PFSK-1 (cell line): ENCODE results near the gene PRKRIP1. TPM values are rescaled to one million over a fixed set of nuclear protein-coding genes. Genes with fewer than 3 reads are reported as not detected.
"Not testable (repeated sequence)": the region's sequence is repeated elsewhere in the genome, so short reads cannot be mapped to it uniquely, and the experiment has no call there.

Source experiments
- FOXP2 ChIP-seq: optimal IDR thresholded peaks from 2 replicates; pipeline ENCODE3; 2011; ENCODE audit warnings: borderline replicate concordance, control low read depth, inconsistent platforms; ENCODE audit not compliant: insufficient read depth; ENCODE audit errors: extremely low read length, extremely low read depth
- POLR2AphosphoS5 ChIP-seq: IDR thresholded peaks from 2 replicates; pipeline ENCODE4 v1.6.1; 2012; ENCODE audit warnings: low read depth, mild to moderate bottlenecking, control low read depth, low read length, moderate library complexity
- SIN3A ChIP-seq: IDR thresholded peaks from 2 replicates; pipeline ENCODE4 v1.6.1; 2012; ENCODE audit warnings: mild to moderate bottlenecking, low read length, moderate library complexity, borderline replicate concordance; ENCODE audit not compliant: insufficient read depth
- TAF1 ChIP-seq: IDR thresholded peaks from 2 replicates; pipeline ENCODE4 v1.6.1; 2012; ENCODE audit warnings: low read length, control low read depth, borderline replicate concordance; ENCODE audit not compliant: insufficient read depth
- polyA plus RNA-seq: library from polyadenylated mRNA; unstranded; fragments of >200 nt; gene quantifications from one replicate; pipeline ENCODE4 v1.2.1, GENCODE V29; 2012; ENCODE audit warnings: low read depth, missing spikeins; ENCODE audit not compliant: insufficient read length
- TF ChIP-seq, protein P1 (sequence below), 2 experiments: IDR thresholded peaks; 2 replicates each; pipeline versions ENCODE4 v1.6.1 to v1.8.0; 2011 to 2012; ENCODE audit warnings: low read depth in 2 of 2, low read length in 2 of 2, control low read depth in 1 of 2, inconsistent platforms in 1 of 2, mild to moderate bottlenecking in 1 of 2, moderate library complexity in 1 of 2; ENCODE audit not compliant: insufficient read depth in 1 of 2

PRKRIP1 gene, protein sequence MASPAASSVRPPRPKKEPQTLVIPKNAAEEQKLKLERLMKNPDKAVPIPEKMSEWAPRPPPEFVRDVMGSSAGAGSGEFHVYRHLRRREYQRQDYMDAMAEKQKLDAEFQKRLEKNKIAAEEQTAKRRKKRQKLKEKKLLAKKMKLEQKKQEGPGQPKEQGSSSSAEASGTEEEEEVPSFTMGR
- 33.8 TPM for polyA plus RNA-seq

DNA sequence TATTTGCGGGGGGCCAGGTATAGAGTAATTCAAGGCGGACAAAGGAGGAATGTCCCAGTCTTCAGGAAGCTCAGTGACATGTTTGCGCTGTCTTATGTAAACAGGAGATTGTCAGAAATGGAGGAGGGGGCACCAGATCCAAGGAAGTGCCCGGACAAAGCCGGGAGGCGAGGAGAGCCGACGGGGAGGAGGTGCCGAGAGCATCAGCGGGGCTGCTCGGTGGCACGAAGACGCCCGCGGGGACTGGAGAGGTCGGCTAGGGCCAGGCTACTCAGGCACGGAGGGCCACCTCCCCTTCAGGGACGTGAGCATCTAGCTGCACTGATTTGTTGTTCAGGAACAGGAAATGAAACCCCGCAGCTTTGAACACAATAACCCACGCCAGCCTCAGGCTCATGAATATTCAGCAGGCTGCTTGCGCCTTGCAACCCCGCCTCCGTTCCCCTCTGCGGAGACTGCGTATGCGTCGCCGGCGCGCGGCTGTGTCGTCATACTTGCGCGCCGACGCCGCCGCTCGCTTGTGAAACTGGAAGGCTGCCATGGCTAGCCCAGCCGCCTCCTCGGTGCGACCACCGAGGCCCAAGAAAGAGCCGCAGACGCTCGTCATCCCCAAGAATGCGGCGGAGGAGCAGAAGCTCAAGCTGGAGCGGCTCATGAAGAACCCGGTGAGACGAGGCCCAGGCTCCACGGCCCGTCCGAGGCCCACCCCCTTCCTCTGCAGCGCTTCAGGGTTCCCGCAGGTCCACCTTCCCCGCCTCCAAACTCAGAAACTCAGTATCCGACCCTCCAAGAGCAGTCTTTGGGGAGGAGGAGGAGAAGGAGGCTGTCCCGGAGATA is at the start of gene PRKRIP1:
PRKRIP1 (plus strand) TSS at position 491 of the 837 bp plus-strand sequence; CDS start at position 540, 49 bp downstream.
- TF ChIP-seq POLR2AphosphoS5 (peak; percentile 83), FOXP2 (peak; percentile 98), TAF1 (no peak), SIN3A (peak; percentile 81; the same call in 1 of the 2 replicates)
- TF ChIP-seq, protein P1, sequence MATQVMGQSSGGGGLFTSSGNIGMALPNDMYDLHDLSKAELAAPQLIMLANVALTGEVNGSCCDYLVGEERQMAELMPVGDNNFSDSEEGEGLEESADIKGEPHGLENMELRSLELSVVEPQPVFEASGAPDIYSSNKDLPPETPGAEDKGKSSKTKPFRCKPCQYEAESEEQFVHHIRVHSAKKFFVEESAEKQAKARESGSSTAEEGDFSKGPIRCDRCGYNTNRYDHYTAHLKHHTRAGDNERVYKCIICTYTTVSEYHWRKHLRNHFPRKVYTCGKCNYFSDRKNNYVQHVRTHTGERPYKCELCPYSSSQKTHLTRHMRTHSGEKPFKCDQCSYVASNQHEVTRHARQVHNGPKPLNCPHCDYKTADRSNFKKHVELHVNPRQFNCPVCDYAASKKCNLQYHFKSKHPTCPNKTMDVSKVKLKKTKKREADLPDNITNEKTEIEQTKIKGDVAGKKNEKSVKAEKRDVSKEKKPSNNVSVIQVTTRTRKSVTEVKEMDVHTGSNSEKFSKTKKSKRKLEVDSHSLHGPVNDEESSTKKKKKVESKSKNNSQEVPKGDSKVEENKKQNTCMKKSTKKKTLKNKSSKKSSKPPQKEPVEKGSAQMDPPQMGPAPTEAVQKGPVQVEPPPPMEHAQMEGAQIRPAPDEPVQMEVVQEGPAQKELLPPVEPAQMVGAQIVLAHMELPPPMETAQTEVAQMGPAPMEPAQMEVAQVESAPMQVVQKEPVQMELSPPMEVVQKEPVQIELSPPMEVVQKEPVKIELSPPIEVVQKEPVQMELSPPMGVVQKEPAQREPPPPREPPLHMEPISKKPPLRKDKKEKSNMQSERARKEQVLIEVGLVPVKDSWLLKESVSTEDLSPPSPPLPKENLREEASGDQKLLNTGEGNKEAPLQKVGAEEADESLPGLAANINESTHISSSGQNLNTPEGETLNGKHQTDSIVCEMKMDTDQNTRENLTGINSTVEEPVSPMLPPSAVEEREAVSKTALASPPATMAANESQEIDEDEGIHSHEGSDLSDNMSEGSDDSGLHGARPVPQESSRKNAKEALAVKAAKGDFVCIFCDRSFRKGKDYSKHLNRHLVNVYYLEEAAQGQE (IDR thresholded peaks at IDR 0.05; ENCODE audit: insufficient read depth in 1 of 2, low read depth in 2 of 2, low read length in 2 of 2): no peak

DNA sequence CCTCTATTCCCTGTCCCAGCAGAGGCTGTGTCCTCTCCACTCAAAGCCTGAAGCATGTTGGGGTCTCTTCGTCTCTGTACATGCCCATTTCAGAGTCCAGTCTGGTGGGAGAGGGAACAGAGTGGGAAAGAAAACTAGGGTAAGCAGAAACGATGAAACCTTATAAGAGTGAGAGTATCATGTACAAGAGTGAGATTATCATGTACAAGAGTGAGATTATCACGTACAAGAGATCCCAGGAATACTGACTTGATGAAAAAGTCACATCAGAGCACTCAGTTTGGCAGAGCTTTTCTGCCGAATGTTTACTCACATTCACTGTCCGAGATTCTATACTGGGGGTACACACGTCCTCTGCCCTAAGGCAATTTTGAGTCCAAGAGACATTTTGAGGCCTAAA is 39.8 kb upstream of the PRKRIP1 start, which contains the start of gene SPDYE6:
SPDYE6 (minus strand) TSS at position 101 of the 400 bp plus-strand sequence. CDS start 421 bp downstream, outside the sequence.
- TF ChIP-seq POLR2AphosphoS5, SIN3A: not testable (repeated sequence)
- TF ChIP-seq, protein P1 (IDR thresholded peaks at IDR 0.05; ENCODE audit: insufficient read depth in 1 of 2, low read depth in 2 of 2, low read length in 2 of 2): not testable (repeated sequence)

DNA sequence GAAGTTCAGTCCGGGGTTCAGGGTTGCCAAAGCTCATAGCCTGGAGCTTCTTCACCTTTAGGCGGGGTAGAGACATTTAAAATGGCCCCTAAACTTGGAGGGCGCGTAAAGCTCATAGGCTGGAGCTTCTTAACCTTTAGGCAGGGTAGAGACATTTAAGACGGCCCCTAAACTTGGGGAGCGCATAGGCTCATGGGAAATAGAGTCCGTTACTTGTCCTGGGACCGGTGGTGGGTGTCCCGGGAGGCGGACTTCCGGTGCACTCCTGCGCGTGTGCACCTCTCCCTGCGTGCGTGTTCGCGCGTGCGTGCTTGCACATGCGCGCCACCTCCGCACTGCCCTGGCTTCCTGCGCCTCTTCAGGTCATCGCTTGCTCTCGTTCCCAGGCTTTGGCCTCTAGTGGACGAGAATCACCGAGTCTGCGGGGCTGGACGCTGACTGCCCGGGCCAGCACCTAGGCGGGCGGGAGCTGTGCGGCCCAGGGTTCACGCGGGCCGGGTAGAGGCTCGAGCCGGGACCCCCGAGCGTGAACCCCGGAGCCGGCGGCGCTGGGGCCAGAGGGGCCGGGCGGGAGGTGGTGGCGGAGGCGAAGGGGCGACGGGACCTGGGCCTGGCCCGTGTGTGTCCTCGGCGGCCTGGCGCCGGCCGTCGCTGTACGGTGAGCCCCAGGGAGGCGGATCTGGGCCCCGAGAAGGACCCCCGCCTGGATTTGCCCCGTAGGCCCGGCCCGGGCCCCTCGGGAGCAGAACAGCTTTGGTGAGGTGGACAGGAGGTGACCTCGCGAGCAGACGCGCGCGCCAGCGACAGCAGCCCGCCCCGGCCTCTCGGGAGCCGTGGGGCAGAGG is 32.4 kb upstream of the PRKRIP1 start:
- 0 out of 2 replicates have a peak, but pooled peaks have one; percentile 47 for TF ChIP-seq SIN3A
- peak; percentile 75; the same call in 1 of the 2 replicates for TF ChIP-seq TAF1
- peak; percentile 89 for TF ChIP-seq POLR2AphosphoS5

DNA sequence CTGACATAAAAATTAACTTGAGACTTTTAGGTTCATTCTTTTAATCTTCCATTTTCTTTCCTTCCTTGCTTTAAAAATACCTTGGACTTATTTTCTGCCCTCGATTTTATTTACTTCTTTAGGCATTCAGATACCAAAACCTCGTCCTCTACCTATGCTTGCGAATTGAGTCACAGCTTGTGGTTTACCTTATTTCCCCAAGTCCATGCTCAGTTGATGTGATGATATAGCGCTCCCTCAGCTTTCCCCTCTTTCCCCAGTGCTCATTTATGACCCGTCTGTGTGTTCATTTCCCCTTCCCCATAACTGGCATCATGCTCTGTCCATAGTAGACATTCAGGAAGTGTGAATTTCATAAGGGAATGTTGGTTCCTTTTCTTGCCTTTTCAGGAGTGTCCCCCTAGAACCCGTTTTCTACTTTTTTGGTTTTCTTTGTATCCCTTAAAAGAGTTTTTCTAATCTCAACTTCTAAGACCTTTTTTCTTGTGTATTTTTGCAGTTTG is 19.1 kb upstream of the PRKRIP1 start:
- TF ChIP-seq TAF1 (no peak), FOXP2 (no peak), SIN3A (no peak)
- TF ChIP-seq, protein P1 (IDR thresholded peaks at IDR 0.05; ENCODE audit: insufficient read depth in 1 of 2, low read depth in 2 of 2, low read length in 2 of 2): no peak

DNA sequence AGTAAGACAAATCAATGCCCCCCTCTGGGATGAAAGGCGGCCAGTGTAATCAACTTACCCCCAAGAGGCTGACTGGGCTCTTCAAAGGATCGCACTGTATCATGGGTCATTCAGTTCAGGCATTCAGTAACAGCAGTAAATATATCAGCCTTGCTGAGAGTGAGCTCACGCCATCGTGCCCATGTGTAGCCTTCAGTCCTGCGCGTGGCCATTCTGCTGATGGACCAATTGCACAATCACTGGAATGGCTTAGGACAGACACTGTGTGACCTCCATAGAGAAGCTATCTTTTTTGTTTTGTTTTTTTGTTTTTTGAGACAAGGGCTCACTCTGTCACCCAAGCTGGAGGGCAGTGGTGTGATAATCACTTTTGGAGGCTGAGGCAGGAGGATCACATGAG is 9.1 kb upstream of the PRKRIP1 start:
- TF ChIP-seq FOXP2: no peak
- no peak for TF ChIP-seq POLR2AphosphoS5
- TF ChIP-seq, protein P1 (IDR thresholded peaks at IDR 0.05; ENCODE audit: insufficient read depth in 1 of 2, low read depth in 2 of 2, low read length in 2 of 2): no peak
- no peak for TF ChIP-seq SIN3A
- TF ChIP-seq TAF1: no peak
